ENCODE results near the gene PDE7B. TPM values are rescaled to one million over a fixed set of nuclear protein-coding genes. Genes with fewer than 3 reads are reported as not detected.
"Not testable (repeated sequence)": the region's sequence is repeated elsewhere in the genome, so short reads cannot be mapped to it uniquely, and the experiment has no call there.

The PDE7B gene
- total and polyA plus RNA-seq, 2 of the 13 experiments (the other 11 are each of a cell fraction or from before 2014, with no cell fraction given) = not detected

GRCh38 chr6:135864929-135865328 lies 13.4 kb downstream of the PDE7B start:
- H3K4me3 ChIP-seq (replicated peaks in 1 of 3; ENCODE audit: insufficient read depth in 1 of 3, low read depth in 2 of 3, low read length in 3 of 3); H3K9me3 ChIP-seq (ENCODE audit: low read length); ATAC-seq; H3K4me1 ChIP-seq (ENCODE audit: insufficient read depth, low read length); in situ Hi-C loops (cut with HindIII; ENCODE audit: extremely low pct_ligation_motif_present, low pct_unique_long_range_greater_than_20kb); H3K79me2 ChIP-seq (ENCODE audit: insufficient read depth, low read length); H3K27me3 ChIP-seq (ENCODE audit: control insufficient read depth in 1 of 2, insufficient read depth in 2 of 2, low read length in 2 of 2); BruUV-seq (replicated peaks); H3K27ac ChIP-seq (ENCODE audit: extremely low read length, insufficient read depth, low read length); H3K36me3 ChIP-seq (replicated peaks in 1 of 2; ENCODE audit: control insufficient read depth in 1 of 2, insufficient read depth in 2 of 2, low read length in 2 of 2); DNase-seq (ENCODE audit: low spot score); POLR2A ChIA-PET; H3K9ac ChIP-seq (ENCODE audit: insufficient read depth, low read depth, low read length); CTCF ChIA-PET (ENCODE audit: low intra/inter-chr PET ratio, low total read pairs); H3K4me2 ChIP-seq (ENCODE audit: low read depth, low read length); H4K20me1 ChIP-seq (ENCODE audit: insufficient read depth, low read length); FAIRE-seq; intact Hi-C loops (cut with micrococcal nuclease; ENCODE audit: unreplicated experiment); H2AFZ ChIP-seq (ENCODE audit: low read length): not testable (repeated sequence)
- 1% methylated on average over 2 of the region's 2 CpGs for WGBS (ENCODE audit: low lambda C conversion rate)

DNA sequence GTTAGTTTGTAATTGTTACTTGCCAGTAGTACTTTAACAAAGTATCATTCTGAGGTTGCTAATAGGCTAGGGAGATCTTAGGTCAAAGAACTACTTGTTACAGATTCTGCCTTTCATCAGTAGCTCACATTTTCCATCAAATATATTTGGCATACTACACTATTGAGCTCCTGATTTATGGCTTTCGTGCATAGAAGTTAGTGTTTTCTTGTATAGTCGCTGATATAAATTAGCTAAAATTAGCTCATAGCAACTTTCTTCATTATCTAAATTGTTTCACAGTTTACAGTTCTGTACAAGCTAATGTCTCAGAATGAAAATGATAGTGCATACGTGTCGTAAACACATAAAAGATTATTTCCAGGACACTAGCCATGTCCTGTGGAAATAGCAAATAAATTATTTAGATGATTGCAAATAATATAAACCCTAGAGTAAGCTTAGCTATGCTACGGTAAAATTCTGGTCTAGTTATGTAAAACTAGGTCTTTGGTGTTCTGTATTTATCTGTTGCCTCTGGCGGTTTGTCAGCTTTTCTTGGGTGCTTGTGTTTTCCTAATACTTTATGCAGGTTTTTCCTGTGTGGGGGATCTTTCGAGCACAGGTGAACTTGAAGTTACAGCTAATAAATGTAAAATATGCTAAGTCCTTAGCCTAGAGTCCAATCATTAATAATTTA lies 15.1 kb downstream of the PDE7B start:
- CTCF ChIA-PET (ENCODE audit: low intra/inter-chr PET ratio, low total read pairs) = no interaction called here
- DNase-seq (ENCODE audit: low spot score) (no peak), ATAC-seq (no peak), FAIRE-seq (no peak)
- in situ Hi-C loops (cut with HindIII; ENCODE audit: extremely low pct_ligation_motif_present, low pct_unique_long_range_greater_than_20kb) = no loop called here
- H3K4me2 ChIP-seq (ENCODE audit: low read depth, low read length) = no peak overlapping the region
- POLR2A ChIA-PET = no interaction called here
- no peaks in the 10 kb centered on the region for H4K20me1 ChIP-seq (ENCODE audit: insufficient read depth, low read length)
- no peak overlapping the region for H2AFZ ChIP-seq (ENCODE audit: low read length)
- no peaks in the 10 kb centered on the region for H3K27me3 ChIP-seq (ENCODE audit: control insufficient read depth in 1 of 2, insufficient read depth in 2 of 2, low read length in 2 of 2)
- intact Hi-C loops (cut with micrococcal nuclease; ENCODE audit: unreplicated experiment) = no loop called here
- H3K79me2 ChIP-seq (ENCODE audit: insufficient read depth, low read length) = no peaks in the 10 kb centered on the region
- no peak overlapping the region for H3K9ac ChIP-seq (ENCODE audit: insufficient read depth, low read depth, low read length)
- no peaks in the 10 kb centered on the region for H3K4me1 ChIP-seq (ENCODE audit: insufficient read depth, low read length)
- no peaks in the 10 kb centered on the region for H3K36me3 ChIP-seq (replicated peaks in 1 of 2; ENCODE audit: control insufficient read depth in 1 of 2, insufficient read depth in 2 of 2, low read length in 2 of 2)
- WGBS (ENCODE audit: low lambda C conversion rate) = 13% methylated on average over 7 of the region's 7 CpGs
- no peaks in the 10 kb centered on the region for H3K9me3 ChIP-seq (ENCODE audit: low read length)
- no peak overlapping the region for H3K27ac ChIP-seq (ENCODE audit: extremely low read length, insufficient read depth, low read length)
- no TSS peak for BruUV-seq (replicated peaks)
- H3K4me3 ChIP-seq (replicated peaks in 1 of 3; ENCODE audit: insufficient read depth in 1 of 3, low read depth in 2 of 3, low read length in 3 of 3) = no peak overlapping the region
- TF ChIP-seq NR2C2 (CRISPR knock-in tag; IDR thresholded peaks at IDR 0.05; ENCODE audit: borderline replicate concordance) (no peak), RNF2 (conservative IDR thresholded peaks at IDR 0.05; ENCODE audit: low read depth) (no peak), SKI (IDR thresholded peaks at IDR 0.05; ENCODE audit: partially characterized antibody) (no peak), RELA (CRISPR knock-in tag; IDR thresholded peaks at IDR 0.05) (no peak), KDM5B (CRISPR knock-in tag; IDR thresholded peaks at IDR 0.05; ENCODE audit: borderline replicate concordance) (no peak), FOXC1 (CRISPR knock-in tag; IDR thresholded peaks at IDR 0.05; ENCODE audit: borderline replicate concordance) (no peak), TBL1XR1 (IDR thresholded peaks at IDR 0.05; ENCODE audit: borderline replicate concordance, low read length, partially characterized antibody) (no peak), AKAP8 (CRISPR knock-in tag; IDR thresholded peaks at IDR 0.05) (no peak), JARID2 (CRISPR knock-in tag; IDR thresholded peaks at IDR 0.05; ENCODE audit: insufficient replicate concordance) (no peak), ZNF496 (CRISPR knock-in tag; IDR thresholded peaks at IDR 0.05; ENCODE audit: insufficient replicate concordance) (no peak), SSRP1 (CRISPR knock-in tag; IDR thresholded peaks at IDR 0.05) (no peak), HNRNPUL1 (IDR thresholded peaks at IDR 0.05; ENCODE audit: low read depth, low read length) (no peak), ETV5 (CRISPR knock-in tag; IDR thresholded peaks at IDR 0.05; ENCODE audit: borderline replicate concordance) (no peak)
- TF ChIP-seq, protein P1, sequence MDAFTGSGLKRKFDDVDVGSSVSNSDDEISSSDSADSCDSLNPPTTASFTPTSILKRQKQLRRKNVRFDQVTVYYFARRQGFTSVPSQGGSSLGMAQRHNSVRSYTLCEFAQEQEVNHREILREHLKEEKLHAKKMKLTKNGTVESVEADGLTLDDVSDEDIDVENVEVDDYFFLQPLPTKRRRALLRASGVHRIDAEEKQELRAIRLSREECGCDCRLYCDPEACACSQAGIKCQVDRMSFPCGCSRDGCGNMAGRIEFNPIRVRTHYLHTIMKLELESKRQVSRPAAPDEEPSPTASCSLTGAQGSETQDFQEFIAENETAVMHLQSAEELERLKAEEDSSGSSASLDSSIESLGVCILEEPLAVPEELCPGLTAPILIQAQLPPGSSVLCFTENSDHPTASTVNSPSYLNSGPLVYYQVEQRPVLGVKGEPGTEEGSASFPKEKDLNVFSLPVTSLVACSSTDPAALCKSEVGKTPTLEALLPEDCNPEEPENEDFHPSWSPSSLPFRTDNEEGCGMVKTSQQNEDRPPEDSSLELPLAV (CRISPR knock-in tag; conservative IDR thresholded peaks at IDR 0.05; ENCODE audit: low read depth) = no peak
